Activated T-helper 1 cell treated with Interleukin-2 at 50 U/mL for 16 hours (primary cell): ENCODE results near the gene RIN3.
"Not testable (repeated sequence)": the region's sequence is repeated elsewhere in the genome, so short reads cannot be mapped to it uniquely, and the experiment has no call there.

Experiments
- DNase-seq: peaks from one replicate; pipeline ENCODE4 v3.0.0-alpha.2; 2020; ENCODE audit warnings: low read depth

The RIN3 gene

DNA sequence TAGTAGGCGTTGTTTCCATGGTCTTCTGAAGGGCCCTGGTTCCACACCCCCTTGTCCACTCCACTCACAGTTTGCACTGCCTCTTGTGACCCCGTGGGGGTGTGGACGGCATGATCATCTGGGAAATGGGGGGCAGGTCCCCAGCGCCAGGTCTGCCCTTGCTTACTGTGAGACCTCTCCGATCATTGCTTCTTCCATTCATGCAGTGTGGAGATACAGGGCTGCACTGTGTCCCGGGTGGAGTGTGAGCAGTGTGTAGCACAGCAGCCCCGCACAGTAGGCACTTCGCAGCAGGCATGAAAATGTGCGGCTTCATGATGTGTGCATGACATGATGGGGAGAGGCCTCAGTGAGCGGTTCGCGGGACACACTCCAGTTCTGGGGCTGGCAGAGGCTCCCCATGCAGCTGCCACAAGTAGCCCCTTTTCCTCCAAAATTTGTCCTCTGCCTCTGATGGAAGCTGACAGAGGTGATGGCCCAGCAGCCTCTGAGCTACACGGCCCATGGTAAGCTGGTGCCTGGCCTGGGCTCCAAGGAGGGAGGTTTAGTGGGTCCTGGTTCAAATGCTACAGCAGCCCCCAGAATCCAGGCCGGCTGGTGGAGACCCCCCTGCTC lies 15.0 kb downstream of the RIN3 start:
- no peak for DNase-seq

DNA sequence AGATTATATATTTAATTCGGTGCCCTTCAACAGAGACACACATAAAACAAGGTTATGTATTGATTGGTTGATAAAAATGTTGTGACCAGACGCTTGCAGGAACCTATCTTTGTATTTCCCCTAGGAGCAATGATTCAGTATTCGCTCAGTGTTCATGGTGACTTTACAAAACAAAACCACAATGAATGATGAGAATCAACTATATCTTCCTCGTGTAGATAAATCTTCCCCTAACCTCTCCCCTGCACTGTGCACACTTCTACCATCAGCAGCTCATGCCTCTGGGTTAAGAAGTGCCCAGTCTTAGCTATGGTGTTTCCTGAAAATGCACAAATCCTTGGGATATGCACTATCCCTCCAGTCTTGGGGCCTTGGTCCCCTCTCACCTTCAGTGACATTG lies 16.3 kb downstream of the RIN3 start:
- DNase-seq, result no peak

DNA sequence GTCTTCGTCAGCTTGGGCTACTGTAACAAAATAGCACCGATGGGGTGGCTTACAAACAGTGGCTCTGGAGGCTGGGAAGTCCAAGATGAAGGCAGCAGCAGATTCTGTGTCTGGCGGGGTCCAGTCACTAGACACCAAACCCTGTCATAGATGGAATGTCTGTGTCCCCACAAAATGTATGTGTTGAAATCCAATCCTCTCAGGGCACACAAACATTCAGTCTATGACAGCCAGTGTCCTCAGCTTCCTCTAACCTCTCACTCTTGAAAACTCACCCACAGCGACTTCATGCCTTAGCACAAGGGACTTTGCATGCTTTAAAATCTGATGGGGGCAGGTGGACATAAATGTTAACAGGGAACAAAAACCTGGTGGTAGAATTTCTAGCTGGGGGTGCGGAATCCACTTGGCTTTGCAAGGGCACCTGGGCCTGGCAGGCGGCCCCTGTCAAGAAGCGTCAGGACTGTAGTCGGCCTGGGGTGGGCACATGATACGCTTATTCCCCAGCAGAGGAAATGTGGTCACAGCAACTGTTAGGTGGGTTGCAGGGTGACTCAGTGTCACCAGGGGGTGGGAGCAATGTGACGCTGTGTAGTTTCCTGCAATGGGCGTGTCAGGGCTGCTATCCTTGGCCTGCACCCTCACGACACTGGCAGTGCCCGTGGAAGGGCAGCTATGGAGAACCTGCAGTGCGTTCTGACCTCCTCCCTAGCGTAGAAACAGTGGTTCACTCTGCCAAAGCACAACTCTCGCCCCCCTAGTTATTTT lies 17.7 kb downstream of the RIN3 start:
- no peak for DNase-seq

DNA sequence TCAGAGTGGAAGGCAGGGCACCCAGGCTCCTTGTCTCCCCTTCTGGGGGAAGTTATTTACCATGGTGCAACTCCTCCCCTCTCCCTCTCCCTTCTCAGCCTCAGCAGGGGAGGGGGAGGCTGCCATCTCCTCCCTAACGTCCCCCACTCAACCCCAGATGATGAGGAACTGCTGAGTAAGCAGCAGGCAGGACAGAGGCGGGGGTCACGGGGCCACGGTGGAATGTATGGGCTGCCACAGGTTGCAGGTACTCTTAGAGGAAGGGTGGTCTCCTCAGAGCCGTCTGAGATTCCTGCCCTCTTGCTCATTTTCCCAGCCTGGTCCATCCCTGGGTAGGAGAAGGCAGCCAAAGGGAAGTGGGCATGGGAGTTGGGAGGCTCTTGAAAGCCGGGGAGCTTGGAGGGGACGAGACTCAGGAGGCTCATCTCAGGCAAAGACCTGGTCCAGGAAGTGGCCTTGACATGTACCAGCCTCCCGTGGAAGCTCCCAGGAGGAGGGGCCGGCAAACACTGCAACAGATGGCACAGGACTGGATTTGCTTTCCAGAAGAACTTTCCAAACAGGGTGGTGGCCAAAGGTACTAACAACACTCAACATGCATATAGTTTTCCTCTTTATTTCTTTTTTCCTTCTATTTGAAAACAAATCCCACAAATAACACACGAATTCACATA lies 19.0 kb downstream of the RIN3 start:
- no peak for DNase-seq

DNA sequence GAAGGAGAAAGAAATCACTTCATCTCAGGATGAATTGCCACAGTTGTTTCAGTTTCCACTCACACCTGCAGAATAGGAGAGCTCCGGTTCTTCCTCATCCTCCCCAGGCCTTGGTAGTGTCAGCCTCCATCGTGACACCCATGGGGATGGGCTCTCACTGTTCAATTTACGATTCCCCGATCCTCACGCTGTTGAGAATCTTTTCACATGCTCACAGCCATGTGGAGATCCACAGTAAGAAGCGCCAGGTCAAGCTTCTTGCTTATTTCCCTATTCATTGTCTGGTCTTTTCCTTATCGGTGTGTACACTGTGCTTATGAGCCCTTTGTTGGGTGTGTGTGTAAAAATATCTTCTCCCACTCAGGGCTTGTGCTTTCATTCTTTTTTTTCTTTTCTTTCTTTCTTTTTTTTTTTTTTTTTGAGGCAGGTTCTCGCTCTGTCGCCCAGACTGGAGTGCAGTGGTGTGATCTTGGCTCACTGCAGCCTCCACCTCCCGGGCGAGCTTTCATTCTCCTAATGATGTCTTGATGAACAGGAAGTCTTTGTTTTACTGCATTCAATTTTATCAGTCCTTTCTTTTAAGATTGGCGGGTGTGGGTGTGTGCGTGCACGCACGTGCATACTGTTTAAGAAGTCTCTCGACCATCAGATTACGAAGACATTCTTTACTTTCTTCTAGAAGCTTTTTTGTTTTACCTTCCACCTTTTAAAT lies 21.5 kb downstream of the RIN3 start:
- no peak for DNase-seq

DNA sequence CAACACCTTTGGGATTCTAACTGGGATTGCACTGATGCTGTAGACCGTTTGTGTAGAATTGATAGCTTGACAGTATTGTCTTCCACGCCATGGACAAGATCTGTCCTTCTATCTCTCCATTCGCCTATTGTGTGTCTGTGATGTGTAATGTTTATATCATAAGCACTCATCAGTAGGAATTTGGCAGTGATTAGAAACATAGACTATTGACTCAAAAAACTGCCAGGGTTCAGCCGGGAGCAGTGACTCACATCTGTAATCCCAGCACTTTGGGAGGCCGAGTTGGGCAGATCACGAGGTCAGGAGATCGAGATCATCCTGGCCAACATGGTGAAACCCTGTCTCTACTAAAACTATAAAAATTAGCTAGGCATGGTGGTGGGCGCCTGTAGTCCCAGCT lies 22.6 kb downstream of the RIN3 start:
- DNase-seq, result not testable (repeated sequence)

DNA sequence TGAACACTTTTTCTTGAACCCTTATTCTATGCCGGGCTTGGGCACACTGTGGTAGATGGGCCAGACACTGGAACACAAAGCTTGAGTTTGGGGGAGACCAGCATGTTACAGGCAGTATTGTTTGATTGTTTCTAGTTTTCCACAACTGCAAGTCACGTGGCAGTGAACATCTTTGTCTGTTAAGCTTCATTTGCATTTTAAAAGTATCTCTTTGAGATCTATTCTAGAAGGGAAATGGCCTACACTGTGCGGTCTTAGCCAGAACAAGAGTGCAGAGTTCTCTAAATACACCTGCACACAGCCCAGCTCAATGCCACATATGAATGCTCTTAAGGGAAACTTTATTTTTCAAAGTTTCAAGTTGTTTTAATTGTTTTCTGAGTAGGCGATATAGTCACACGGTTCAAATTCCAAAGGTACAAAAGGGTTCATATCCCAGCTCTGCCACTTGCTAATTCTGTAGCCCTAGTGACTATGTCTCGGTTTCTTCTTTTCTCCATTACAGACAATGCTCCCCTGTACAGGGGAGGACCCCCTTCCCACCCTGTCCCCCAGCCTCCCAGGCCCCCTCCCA lies 24.9 kb downstream of the RIN3 start:
- no peak for DNase-seq

DNA sequence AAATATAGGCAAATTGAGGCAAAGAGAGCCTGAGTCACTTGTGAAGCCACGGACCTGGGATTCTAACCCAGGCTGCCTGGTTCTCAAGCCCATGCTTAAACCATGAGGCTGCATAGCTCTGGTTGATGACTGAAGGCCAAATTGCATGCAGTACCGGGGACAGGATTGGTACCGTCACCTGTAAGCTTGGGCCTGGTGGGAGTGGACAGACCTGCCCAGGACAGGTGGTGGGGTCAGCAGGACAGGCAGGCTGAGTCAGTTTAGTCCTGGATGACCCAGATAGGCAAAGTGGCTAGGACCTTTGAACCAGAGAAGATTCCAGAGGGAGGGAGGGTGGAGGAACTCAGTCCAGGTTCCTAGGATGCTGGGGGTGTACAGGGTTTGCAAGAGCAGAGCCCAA lies 25.8 kb downstream of the RIN3 start:
- no peak for DNase-seq

DNA sequence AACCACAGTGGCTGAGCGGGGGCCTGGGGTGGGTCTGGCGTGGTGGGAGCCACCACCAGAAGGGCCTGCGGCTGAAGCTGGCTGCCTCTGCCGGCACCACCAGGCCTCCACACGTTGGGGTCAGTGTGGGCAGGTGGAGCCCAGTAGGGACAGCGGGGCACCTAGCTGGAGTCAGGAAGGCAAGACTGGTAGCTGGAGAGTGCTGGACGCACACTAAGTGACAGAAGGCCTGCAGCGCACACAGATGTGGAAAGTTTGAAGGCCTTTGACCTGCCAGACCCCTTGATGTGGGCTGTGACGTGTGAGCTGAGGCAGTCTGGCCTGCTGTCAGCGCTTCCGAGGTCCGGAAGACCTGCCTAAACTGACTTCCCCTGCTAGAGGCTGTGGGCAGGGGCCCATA lies 26.3 kb downstream of the RIN3 start:
- DNase-seq, result no peak

DNA sequence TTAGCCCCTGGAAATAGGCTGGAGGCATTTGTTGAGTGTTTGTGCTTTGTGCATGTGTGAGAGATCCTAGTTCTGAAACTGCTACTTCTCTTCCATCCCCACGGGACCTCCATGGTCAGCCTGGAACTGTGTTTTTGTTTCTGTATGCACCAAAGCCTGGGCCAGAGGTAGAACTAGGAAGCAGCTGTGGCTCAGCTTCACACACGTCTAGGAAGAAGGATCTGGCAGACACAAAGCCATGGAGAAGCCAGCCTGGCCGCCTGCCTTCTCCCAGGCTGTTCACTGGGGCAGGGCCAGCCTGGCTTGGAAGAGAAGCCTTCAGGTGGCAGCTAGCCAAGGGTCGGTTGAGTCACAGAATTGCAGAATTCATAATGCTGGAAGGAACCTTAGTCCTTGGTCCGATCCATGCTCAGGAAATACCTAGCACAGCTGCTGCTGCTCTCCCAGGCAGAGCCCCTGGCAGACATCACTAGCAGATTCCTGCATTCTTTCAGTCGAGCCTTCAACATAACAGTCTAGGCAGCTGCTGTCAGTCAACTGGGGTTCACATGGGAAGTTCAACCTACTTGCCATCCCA lies 27.0 kb downstream of the RIN3 start:
- no peak for DNase-seq

DNA sequence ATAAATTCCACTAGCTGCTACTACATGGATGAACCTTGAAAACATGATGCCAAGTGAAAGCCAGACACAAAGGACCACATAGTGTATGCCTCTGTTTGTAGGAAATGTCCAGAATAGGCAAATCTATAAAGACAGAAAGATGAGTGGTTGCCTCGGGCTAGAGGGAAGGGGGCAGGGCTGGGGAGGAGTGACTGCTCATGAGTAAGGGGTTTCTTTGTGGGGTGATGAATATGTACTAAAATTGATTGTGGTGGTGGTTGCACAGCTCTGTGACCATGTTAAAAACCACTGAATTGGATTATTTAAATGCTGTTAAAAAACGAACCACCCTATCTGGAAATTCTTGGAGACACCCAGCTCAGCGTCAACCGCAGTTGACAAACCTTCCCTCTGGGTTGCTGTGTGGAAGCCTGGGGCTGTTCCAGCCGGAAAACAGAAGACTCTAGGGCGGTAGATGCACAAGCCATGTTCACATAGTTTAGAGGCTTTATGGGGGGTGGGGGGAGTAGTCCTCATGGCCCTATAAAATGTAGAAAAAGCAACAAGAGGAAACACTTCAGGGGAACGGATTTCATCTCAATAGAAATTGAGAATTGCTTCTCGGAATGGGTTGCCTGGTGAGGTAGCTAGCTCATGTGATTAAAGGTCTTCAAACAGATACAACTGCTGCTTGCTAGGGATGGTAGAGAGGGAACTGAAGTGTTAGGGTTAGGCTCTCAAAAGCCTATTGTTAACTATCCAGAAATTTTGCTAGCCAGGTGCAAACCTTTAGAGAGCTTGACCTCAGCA lies 29.4 kb downstream of the RIN3 start:
- no peak for DNase-seq

DNA sequence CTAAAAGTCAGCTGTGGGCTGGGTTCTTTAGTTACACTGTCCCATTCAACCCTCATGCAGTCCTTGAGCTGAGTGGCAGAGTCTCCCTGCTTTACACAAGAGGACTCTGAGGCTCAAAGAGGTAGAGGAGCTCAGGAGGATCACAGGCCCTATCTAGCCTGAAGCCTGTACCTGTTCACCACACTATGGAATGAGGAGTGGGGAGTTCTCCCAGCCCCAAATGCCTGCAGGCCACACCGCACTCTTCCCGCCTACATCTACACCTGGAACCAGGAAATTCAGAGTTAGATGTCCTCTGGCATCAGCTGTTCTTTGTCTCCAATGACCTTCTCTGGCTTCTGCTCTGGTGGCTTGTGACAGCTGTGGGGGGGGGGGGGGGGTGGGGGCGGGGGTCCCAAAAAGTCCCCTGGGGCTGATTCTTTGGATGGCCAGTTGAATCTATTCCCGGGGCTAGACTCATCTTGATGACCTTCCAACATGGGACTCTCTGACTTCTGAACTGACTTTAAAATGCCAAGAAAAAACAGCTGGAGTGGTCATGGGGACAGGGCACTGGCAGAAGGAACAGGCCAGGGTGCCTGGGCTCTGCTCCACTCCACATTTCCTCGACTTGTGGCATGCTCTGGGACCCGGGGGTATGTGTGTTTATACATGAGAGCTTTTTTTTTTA lies 30.6 kb downstream of the RIN3 start:
- DNase-seq, result no peak

DNA sequence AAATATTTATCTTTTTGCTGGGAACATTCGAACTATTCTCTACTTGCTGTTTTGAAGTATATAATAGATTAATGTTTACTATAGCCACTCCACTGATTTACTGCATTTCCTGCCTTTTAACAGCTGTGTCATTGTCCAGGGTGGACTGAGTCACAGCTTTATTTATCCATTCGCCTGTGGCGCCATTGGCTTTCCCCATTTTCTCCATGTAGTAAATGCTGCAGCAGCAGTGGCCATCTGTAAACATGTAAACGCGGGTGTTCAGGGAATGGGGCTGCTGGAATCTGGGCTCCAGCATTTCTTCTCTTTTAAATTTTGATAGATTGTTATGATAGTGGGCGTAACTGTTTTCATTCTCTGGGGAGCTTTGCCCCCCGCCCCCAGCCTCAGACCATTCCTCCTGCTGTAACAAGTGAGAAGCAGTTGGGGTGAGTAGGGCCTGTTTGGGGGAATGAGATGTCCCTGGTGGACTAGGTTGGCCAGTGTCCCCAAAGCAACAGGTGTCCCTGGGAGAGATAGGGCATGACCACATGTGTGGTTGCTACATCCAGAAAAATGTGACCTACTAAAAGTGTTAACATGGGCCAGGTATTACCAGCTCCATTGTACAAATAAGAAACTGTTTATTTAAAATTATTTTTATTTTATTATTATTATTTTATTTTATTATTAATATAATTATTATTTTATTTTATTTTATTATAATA lies 32.9 kb downstream of the RIN3 start:
- DNase-seq, result no peak

DNA sequence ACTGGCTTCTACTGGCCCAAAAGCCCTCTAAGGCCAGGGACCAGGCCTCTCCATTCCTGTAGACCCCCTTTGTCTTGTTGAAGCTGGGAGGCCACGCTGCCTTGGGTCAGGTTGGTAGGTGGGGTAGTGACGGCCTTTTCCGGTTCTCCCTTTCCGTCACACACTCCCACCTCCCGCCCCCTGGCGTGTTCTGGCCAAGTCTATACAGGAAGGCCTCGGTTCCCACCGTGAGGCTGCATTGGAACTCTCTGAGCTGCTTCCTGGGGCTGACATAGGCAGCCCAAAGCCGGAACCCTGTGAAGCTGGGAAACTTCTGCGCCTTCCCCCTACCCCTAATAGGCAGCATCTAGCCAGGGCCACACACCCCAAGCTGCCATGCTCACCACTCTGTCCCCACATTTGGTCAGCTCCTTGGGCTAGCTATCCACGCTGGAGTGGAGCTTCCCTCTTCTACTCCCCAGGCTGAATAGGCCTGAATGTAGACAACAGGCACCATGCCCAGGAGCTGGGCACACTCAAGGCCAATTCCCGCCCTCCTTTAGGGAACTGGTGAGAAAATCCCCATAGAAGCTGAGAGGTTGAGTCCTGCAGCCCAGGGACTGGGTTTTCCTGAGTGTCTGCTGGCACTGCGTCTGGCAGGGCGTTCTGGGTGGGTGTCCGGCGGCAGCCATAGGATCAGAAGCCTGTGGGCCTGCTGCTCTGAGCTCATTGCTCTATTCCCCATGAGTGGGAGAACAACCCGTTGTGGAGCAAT lies 35.7 kb downstream of the RIN3 start:
- no peak for DNase-seq

DNA sequence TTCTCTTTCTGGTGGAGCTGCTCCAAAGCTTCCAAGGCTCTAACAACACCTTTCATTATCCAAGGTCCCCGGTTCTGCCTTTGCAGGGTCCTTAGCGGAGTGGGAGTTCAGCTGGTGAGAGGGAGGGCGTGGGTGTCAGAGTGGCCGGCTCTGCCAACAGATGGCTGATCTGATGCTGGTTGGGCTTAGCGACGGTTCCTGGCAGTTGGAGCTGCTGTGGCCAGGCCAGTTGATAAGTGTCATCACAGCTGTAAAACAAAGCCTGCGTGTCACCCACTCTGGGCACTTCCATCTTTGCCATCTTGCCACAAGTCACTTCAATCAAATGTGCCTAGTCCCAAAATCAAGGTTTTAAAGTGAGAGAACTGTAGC lies 36.3 kb downstream of the RIN3 start:
- no peak for DNase-seq

DNA sequence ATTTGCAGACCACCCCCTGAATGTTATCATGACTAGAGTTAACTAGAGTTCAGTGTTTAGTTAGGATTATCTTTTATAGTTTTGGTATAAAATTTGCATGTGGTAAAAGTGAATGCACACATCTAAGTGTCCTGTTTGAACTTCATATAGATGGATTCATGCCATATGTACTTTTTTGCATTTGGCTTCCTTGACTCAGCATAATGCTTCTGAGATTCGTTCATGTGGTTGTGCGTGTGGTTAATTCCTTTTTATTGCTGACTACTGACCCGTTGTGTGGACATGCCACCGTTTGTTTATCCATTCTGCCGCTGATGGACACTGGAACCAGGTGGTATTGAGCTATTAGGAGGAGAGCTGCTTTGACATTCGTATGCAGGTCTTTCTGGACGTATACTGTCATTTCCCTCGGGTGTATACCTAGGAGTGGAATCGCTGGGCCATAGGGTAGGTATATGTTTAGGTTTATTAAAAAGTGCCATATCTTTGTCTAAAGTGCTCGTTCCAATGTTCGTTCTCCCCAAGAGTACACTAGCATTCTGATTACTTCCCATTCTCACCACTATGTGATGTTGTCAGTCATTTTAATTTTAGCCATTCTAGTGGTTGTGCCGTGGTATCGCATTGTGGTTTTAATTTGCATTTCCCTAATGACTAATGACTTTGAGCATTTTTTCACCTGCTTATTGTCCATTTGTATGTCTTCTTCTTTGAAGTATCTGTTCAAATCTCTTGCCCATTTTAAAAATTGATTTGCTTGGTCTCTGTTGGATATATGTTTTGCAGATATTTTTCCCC lies 37.7 kb downstream of the RIN3 start:
- DNase-seq, result no peak

DNA sequence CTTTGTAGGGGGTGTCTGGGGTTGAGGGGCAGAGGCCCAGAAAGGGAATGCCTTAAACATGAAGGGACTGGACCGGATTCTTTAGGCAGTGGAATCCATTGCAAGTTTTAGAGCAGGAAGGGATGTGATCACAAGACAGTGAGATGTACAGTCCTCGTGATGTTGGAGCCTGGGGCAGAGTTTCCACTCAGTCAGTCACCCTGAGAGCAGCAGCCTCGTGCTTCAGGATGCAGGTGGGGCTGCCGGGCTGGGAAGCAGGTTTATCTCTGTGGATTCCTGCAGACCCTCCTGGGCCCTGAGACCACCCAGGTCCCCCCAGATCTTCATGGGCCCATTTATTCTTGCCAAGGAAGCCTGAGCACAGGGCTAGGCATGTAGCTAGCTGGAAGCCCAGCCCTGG lies 38.5 kb downstream of the RIN3 start:
- no peak for DNase-seq

DNA sequence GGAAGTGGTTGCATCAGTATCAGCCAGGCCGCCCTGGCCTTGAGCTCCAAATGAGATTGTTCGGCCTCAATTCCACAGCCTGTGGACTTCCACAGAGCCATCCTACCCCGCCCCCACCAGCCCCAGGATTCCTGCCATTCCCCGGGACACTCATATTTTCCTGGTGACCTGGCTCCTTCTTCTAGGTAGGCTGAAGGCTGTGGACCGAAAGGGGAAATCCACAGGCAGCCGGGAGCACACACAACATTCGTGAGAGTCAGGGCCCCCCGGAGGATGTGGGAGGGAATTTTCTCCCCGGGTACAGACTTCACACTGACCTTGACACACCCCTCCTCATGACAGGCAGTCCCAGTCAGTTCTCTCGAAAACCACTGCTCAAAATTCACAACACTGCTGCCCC lies 39.9 kb downstream of the RIN3 start:
- DNase-seq, result no peak
